CD4-positive, alpha-beta T cell (primary cell): ENCODE results near the gene TAF1C. TPM values are rescaled to one million over a fixed set of nuclear protein-coding genes. Genes with fewer than 3 reads are reported as not detected.

Source experiments
- ATAC-seq: fragments of 200-7000 bp; cut with Tn5 transposase; one replicate; pipeline ENCODE4 v1.10.0; 2022; ENCODE audit warnings: mild to moderate bottlenecking; ENCODE audit not compliant: poor library complexity
- CTCF ChIA-PET: fragments of 350-600 bp; sonication (Branson Sonifier 250); formaldehyde crosslinking; loops from one replicate; lab custom pipeline; 2021; ENCODE audit warnings: antibody characterized with exemption, inconsistent platforms; lab: Charles Lee
- POLR2A ChIA-PET: fragments of 350-600 bp; sonication (Branson Sonifier 250); formaldehyde crosslinking; loops from one replicate; lab custom pipeline; 2021; ENCODE audit warnings: antibody characterized with exemption, inconsistent platforms; lab: Charles Lee
- DNase-seq, 14 experiments: peaks; one replicate each; pipeline ENCODE4 v3.0.0-alpha.2; 2013 to 2020; ENCODE audit warnings: mixed read lengths in 2 of 14
- H3K27ac ChIP-seq, 2 donors: one replicate each; pipeline versions ENCODE4 v1.5.1 to v1.7.0; 2013; ENCODE audit warnings: low read length in 2 of 2, low read depth in 1 of 2, mild to moderate bottlenecking in 1 of 2
- H3K27me3 ChIP-seq, 2 experiments: 1 replicate in 1 of 2; 2 replicates in 1 of 2; pipeline versions ENCODE4 v1.6.1 to v1.7.0; 2013; ENCODE audit warnings: low read length in 2 of 2, control low read depth in 1 of 2, mild to moderate bottlenecking in 1 of 2, moderate library complexity in 1 of 2; ENCODE audit not compliant: insufficient read depth in 2 of 2, control insufficient read depth in 1 of 2
- H3K36me3 ChIP-seq: one replicate; pipeline ENCODE4 v1.6.1; 2013; ENCODE audit warnings: low read length, control low read depth; ENCODE audit not compliant: insufficient read depth
- H3K4me1 ChIP-seq: one replicate; pipeline ENCODE4 v1.6.1; 2013; ENCODE audit warnings: low read length, control low read depth; ENCODE audit not compliant: insufficient read depth
- H3K4me3 ChIP-seq: one replicate; pipeline ENCODE4 v1.5.1; 2013; ENCODE audit warnings: mild to moderate bottlenecking, low read length, moderate library complexity
- H3K9me3 ChIP-seq, 2 experiments: 1 replicate in 1 of 2; 2 replicates in 1 of 2; pipeline versions ENCODE4 v1.6.1 to v1.7.0; 2013; ENCODE audit warnings: low read length in 2 of 2, mild to moderate bottlenecking in 2 of 2, control low read depth in 1 of 2, moderate library complexity in 1 of 2; ENCODE audit not compliant: control insufficient read depth in 1 of 2, insufficient read depth in 1 of 2
- H3K27ac Mint-ChIP-seq: one replicate; pipeline ENCODE4 v1.8.0; 2020; ENCODE audit warnings: mixed read lengths
- H3K27me3 Mint-ChIP-seq: one replicate; pipeline ENCODE4 v1.8.0; 2021; ENCODE audit warnings: mixed read lengths
- H3K36me3 Mint-ChIP-seq: one replicate; pipeline ENCODE4 v1.8.0; 2021; ENCODE audit warnings: low read depth, mixed read lengths
- H3K4me1 Mint-ChIP-seq: one replicate; pipeline ENCODE4 v1.8.0; 2021; ENCODE audit warnings: low read depth, mixed read lengths
- H3K4me3 Mint-ChIP-seq: one replicate; pipeline ENCODE4 v1.8.0; 2020; ENCODE audit warnings: mild to moderate bottlenecking, mixed read lengths
- H3K9me3 Mint-ChIP-seq: one replicate; pipeline ENCODE4 v1.8.0; 2020; ENCODE audit warnings: mixed read lengths
- intact Hi-C, 2 experiments: fragments of 100-400 bp; cut with DNase I in 1 of 2; cut with micrococcal nuclease in 1 of 2; formaldehyde crosslinking; loops; one replicate each; pipeline versions ENCODE4 v1.15.1 to v1.9.0; 2023 to 2025; cut with DNase I, micrococcal nuclease
- total RNA-seq, 174 experiments: library from RNA in 2 of 174; stranded (reverse) in 2 of 174; gene quantifications; one replicate each; pipeline ENCODE4 v1.2.3 and lab custom pipeline; 2021 to 2026
- TF ChIP-seq, protein P1 (sequence below): fragments of 200-600 bp; IDR thresholded peaks from one replicate; pipeline ENCODE4 v1.8.0; 2022; ENCODE audit warnings: antibody characterized with exemption, mild to moderate bottlenecking

Gene TAF1C
- total RNA-seq, 2 experiments from 2014 or later: 75.6 to 82.1 TPM

DNA sequence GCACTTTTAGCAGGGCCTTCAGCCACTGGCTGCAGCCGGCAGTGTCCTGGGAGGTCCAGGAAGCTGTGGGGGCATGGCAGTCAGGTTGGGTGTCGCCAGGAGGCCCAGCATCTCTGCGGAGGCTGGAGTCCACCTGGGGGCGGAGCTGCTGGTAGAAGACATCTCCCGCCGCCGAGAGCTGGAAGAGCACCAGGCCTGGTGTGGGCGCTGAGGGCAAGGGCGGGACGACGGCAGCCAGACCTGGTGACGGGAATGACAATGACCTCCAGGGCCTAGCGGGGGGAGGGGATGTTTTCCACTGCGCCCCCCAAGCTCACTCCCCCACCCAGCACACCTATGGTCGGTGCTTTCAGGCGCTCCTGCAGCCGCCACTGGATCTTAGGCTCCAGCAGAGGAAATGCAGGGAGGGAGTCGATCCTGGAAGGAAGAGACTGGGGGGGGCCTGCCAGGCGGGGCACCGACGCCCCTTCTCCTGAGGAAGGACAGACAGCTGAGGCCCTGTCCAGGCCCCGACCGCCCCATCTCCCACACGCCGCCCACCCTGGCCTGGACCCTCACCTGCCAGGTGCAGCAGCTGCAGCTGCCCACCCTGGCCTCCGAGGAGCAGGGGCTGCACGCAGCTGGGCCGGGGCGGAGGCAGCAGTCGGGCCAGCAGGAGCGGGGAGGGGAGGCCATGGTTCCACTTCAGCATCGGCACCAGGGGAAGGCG is 7.1 kb downstream of the TAF1C start:
- no peak overlapping the region for H3K27ac ChIP-seq
- H3K4me3 ChIP-seq: no peak overlapping the region
- CTCF ChIA-PET: no interaction called here
- no peak overlapping the region for H3K27ac Mint-ChIP-seq
- POLR2A ChIA-PET: no interaction called here
- H3K27me3 ChIP-seq: no peaks in the 10 kb centered on the region
- H3K9me3 ChIP-seq: no peaks in the 10 kb centered on the region
- H3K9me3 Mint-ChIP-seq: no peaks in the 10 kb centered on the region
- ATAC-seq (no peak), DNase-seq (no peak)
- peaks cover 61% of the 10 kb centered on the region for H3K36me3 ChIP-seq
- peaks cover 2% of the 10 kb centered on the region for H3K4me1 ChIP-seq
- no peak overlapping the region for H3K4me3 Mint-ChIP-seq
- TF ChIP-seq, protein P1, sequence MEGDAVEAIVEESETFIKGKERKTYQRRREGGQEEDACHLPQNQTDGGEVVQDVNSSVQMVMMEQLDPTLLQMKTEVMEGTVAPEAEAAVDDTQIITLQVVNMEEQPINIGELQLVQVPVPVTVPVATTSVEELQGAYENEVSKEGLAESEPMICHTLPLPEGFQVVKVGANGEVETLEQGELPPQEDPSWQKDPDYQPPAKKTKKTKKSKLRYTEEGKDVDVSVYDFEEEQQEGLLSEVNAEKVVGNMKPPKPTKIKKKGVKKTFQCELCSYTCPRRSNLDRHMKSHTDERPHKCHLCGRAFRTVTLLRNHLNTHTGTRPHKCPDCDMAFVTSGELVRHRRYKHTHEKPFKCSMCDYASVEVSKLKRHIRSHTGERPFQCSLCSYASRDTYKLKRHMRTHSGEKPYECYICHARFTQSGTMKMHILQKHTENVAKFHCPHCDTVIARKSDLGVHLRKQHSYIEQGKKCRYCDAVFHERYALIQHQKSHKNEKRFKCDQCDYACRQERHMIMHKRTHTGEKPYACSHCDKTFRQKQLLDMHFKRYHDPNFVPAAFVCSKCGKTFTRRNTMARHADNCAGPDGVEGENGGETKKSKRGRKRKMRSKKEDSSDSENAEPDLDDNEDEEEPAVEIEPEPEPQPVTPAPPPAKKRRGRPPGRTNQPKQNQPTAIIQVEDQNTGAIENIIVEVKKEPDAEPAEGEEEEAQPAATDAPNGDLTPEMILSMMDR: no peak
- H3K27me3 Mint-ChIP-seq: no peaks in the 10 kb centered on the region
- peaks cover 42% of the 10 kb centered on the region for H3K36me3 Mint-ChIP-seq
- intact Hi-C loops: loop anchor here in 1 of 2 experiments (10.0 kb wide), 3 partner anchors 255 to 1625 kb away; partner anchors contain the start of gene MEAK7
- H3K4me1 Mint-ChIP-seq: peaks cover 13% of the 10 kb centered on the region

DNA sequence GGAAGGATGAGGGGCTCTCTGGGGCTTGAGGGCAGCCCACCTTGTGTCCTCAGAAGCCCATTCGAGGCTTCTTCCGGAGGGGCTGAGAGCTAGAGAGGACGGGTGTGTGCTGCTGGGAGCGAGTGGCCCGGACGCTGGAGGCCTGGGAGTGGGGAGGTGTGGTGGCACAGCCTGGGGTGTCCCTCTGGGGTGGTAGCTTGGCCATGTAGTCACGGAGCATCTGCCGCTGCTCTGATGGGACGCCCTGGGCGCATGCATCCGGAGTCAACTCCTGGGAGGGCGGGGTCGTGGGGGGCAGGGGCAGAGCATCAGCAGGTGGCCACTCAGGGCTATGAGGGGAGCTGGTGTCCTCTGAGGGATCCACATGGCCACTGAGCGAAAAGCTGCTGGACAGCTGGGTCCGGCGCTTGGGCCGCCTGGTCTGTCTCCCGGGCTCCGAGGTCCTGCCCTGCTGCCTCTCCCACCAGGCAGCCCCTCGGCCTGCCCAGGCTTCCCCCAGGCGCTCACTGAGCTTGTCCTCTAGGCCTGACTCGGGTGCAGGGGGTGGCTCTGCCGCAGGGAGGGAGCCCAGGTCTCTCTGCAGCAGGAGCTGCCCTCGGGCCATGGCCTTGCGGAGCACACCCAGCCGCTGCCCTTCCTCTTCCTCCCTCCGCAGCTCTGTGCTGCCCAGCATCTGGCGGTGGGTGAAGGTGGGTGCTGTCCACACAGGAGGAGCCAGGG is 7.8 kb downstream of the TAF1C start:
- H3K4me1 Mint-ChIP-seq: peaks cover 6% of the 10 kb centered on the region
- no peaks in the 10 kb centered on the region for H3K9me3 Mint-ChIP-seq
- Histone ChIP-seq H3K4me3 (no peak overlapping the region), H3K36me3 (peaks cover 54% of the 10 kb centered on the region), H3K9me3 (no peaks in the 10 kb centered on the region), H3K27me3 (no peaks in the 10 kb centered on the region), H3K4me1 (no peaks in the 10 kb centered on the region), H3K27ac (no peak overlapping the region)
- TF ChIP-seq, protein P1: no peak
- no peak for ATAC-seq
- ChIA-PET POLR2A (no interaction called here), CTCF (no interaction called here)
- H3K27me3 Mint-ChIP-seq: no peaks in the 10 kb centered on the region
- H3K36me3 Mint-ChIP-seq: peaks cover 35% of the 10 kb centered on the region
- no peak overlapping the region for H3K4me3 Mint-ChIP-seq
- DNase-seq: no peak
- no peak overlapping the region for H3K27ac Mint-ChIP-seq
- intact Hi-C loops: loop anchor here in 1 of 2 experiments (10.0 kb wide), 1 partner anchor 254 kb away; no protein-coding TSS in a partner anchor

DNA sequence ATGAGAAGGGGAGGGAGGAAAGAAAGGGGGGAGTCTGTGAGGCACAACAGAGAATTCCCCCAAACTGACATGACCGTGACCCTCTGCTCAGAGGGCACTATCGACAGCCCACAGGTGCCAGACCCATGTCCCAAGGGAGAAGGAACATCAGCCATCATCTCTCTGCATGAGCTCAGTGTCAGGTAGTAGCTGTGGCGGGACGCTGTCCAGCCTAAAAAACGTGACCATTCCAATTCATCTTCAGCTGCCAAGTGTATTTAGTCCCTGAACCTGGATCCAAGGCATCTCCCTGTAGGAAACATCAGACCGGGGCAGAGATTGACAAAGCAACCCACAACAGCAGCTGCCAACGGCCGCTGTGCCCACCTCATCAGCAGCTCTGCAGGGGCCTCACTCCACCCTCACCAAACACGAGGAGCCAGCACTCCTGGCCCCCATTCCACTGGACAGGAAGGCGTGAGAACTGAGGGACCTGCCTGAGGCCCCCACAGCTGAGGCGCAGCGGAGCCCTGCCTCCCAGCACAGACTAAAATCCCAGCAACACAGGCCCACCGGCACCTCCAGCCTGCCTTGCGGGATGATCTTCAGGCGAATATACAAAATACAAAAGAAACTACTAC is 8.6 kb downstream of the TAF1C start:
- TF ChIP-seq, protein P1: no peak
- H3K9me3 Mint-ChIP-seq: no peaks in the 10 kb centered on the region
- intact Hi-C loops: loop anchor here in 1 of 2 experiments (10.0 kb wide), 1 partner anchor 253 kb away; no protein-coding TSS in a partner anchor
- H3K27ac Mint-ChIP-seq: no peak overlapping the region
- ChIA-PET CTCF (interaction anchor here (1.6 kb wide), 1 partner anchor 9 kb away, joined by 7 read pairs; the partner anchor contains the start of gene TAF1C), POLR2A (no interaction called here)
- ATAC-seq (no peak), DNase-seq (no peak)
- Histone ChIP-seq H3K9me3 (no peaks in the 10 kb centered on the region), H3K4me3 (no peak overlapping the region), H3K27ac (no peak overlapping the region), H3K36me3 (peaks cover 46% of the 10 kb centered on the region), H3K27me3 (no peaks in the 10 kb centered on the region), H3K4me1 (no peaks in the 10 kb centered on the region)
- H3K36me3 Mint-ChIP-seq: peaks cover 28% of the 10 kb centered on the region
- no peak overlapping the region for H3K4me3 Mint-ChIP-seq
- no peaks in the 10 kb centered on the region for H3K27me3 Mint-ChIP-seq
- peaks cover 6% of the 10 kb centered on the region for H3K4me1 Mint-ChIP-seq
